ENCODE measurements around the gene SPATA7. TPM values are rescaled to one million over a fixed set of nuclear protein-coding genes. Genes with fewer than 3 reads are reported as not detected.

The SPATA7 gene
- total and polyA plus RNA-seq, 2 experiments from 2014 or later: 16.5 to 17.8 TPM

GRCh38 chr14:88422919-88423650, 37.6 kb downstream of the SPATA7 start:
- no peak overlapping the region for H3K27ac Mint-ChIP-seq
- DNase-seq (ENCODE audit: low spot score) (no peak), ATAC-seq (no peak)
- no peaks in the 10 kb centered on the region for H3K9me3 Mint-ChIP-seq
- H3K27me3 Mint-ChIP-seq (ENCODE audit: insufficient read depth, low read depth, poor library complexity): peaks cover 2% of the 10 kb centered on the region
- Histone ChIP-seq H3K9me2 (ENCODE audit: insufficient read depth) (no peaks in the 10 kb centered on the region), H3K27me3 (ENCODE audit: insufficient read depth) (no peaks in the 10 kb centered on the region), H2AFZ (no peak overlapping the region), H3K4me3 (no peak overlapping the region), H3K4me2 (no peak overlapping the region), H3K36me3 (ENCODE audit: insufficient read depth) (no peaks in the 10 kb centered on the region; the same call in 1 of the 2 replicates), H3F3A (replicated peaks; ENCODE audit: low read depth) (no peaks in the 10 kb centered on the region), H4K20me1 (replicated peaks; ENCODE audit: insufficient read depth) (no peaks in the 10 kb centered on the region), H3K27ac (ENCODE audit: low read depth) (no peak overlapping the region), H3K79me2 (replicated peaks; ENCODE audit: insufficient read depth) (no peaks in the 10 kb centered on the region), H3K4me1 (ENCODE audit: insufficient read depth) (no peaks in the 10 kb centered on the region)
- H3K4me1 Mint-ChIP-seq: peaks cover 5% of the 10 kb centered on the region; the same call in 2 of the 3 replicates
- H3K4me3 Mint-ChIP-seq: no peak overlapping the region
- H3K36me3 Mint-ChIP-seq (ENCODE audit: low read depth): peaks cover 4% of the 10 kb centered on the region; the same call in 2 of the 3 replicates
- TF ChIP-seq ETS1 (IDR thresholded peaks at IDR 0.05): no peak
- TF ChIP-seq NANOG (IDR thresholded peaks at IDR 0.05; ENCODE audit: borderline replicate concordance): no peak
- no peak for TF ChIP-seq ZNF331 (CRISPR knock-in tag; IDR thresholded peaks at IDR 0.05; ENCODE audit: low read depth)
- TF ChIP-seq ZNF462 (CRISPR knock-in tag; IDR thresholded peaks at IDR 0.05): no peak
- no peak for TF ChIP-seq CTCF (conservative IDR thresholded peaks at IDR 0.05; ENCODE audit: low read depth in 2 of 2)
- TF ChIP-seq EZH2 (IDR thresholded peaks at IDR 0.05; ENCODE audit: low read depth, unreplicated experiment): no peak
- TF ChIP-seq STAT1 (IDR thresholded peaks at IDR 0.05; ENCODE audit: unreplicated experiment): no peak
- no peak for TF ChIP-seq CREB1 (CRISPR knock-in tag; IDR thresholded peaks at IDR 0.05; ENCODE audit: low read depth)
- no peak for TF ChIP-seq JUNB (IDR thresholded peaks at IDR 0.05; ENCODE audit: unreplicated experiment)
- TF ChIP-seq ZNF114 (CRISPR knock-in tag; IDR thresholded peaks at IDR 0.05): no peak
- no peak for TF ChIP-seq POLR2AphosphoS5 (IDR thresholded peaks at IDR 0.05; ENCODE audit: low read depth)
- no peak for TF ChIP-seq EZH2phosphoT487 (IDR thresholded peaks at IDR 0.05; ENCODE audit: unreplicated experiment)
- no peak for TF ChIP-seq REST (IDR thresholded peaks at IDR 0.05; ENCODE audit: unreplicated experiment)

Data from GM23338 (cell line).